DND-41 (cell line): ENCODE measurements around the gene KPNA1.

ENCODE experiments used
- EZH2 ChIP-seq: IDR thresholded peaks from 3 replicates; pipeline ENCODE4 v1.6.1; 2012; ENCODE audit warnings: borderline replicate concordance, low read depth, mild to moderate bottlenecking, moderate library complexity, low read length, inconsistent platforms; ENCODE audit not compliant: severe bottlenecking
- TF ChIP-seq, protein P1 (sequence below): IDR thresholded peaks from 2 replicates; pipeline ENCODE4 v1.5.1; 2012; ENCODE audit warnings: borderline replicate concordance, low read length, moderate library complexity, mild to moderate bottlenecking; ENCODE audit not compliant: poor library complexity, severe bottlenecking; ENCODE audit errors: extremely low read depth

DNA sequence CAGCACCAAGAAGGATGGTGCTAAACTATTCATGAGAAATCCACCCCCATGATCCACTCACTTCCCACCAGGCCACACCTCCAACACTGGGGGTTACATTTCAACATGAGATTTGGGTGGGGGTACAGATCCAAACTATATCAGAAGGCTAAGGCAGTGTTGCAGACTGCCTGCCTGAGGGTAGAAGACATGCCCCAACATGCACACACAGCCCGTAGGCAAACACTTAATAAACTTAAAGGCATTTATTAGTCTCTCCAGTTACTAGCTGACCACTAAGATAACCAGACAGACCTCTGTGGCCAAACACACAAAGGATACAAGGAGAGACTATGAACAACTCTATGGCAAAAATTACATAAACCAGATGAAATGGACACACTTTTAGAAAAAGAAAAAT lies 120.6 kb downstream of the KPNA1 start:
- TF ChIP-seq, protein P1, sequence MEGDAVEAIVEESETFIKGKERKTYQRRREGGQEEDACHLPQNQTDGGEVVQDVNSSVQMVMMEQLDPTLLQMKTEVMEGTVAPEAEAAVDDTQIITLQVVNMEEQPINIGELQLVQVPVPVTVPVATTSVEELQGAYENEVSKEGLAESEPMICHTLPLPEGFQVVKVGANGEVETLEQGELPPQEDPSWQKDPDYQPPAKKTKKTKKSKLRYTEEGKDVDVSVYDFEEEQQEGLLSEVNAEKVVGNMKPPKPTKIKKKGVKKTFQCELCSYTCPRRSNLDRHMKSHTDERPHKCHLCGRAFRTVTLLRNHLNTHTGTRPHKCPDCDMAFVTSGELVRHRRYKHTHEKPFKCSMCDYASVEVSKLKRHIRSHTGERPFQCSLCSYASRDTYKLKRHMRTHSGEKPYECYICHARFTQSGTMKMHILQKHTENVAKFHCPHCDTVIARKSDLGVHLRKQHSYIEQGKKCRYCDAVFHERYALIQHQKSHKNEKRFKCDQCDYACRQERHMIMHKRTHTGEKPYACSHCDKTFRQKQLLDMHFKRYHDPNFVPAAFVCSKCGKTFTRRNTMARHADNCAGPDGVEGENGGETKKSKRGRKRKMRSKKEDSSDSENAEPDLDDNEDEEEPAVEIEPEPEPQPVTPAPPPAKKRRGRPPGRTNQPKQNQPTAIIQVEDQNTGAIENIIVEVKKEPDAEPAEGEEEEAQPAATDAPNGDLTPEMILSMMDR, result no peak
- TF ChIP-seq EZH2, result no peak
